K562 (cell line): ENCODE results near the gene ATG7. TPM values are rescaled to one million over a fixed set of nuclear protein-coding genes. Genes with fewer than 3 reads are reported as not detected.

ENCODE experiments used
- CC2D1A ChIP-seq: fragments of 450-650 bp; IDR thresholded peaks from 2 replicates; pipeline ENCODE4 v1.6.1; 2017; ENCODE audit warnings: mild to moderate bottlenecking
- KLF1 ChIP-seq: fragments of 450-650 bp; IDR thresholded peaks from 2 replicates; pipeline ENCODE4 v1.6.1; 2016; ENCODE audit warnings: missing genetic modification characterization, missing compliant biosample characterization
- PTTG1 ChIP-seq: fragments of 450-650 bp; IDR thresholded peaks from 2 replicates; pipeline ENCODE4 v1.6.1; 2016; ENCODE audit warnings: low read depth, mild to moderate bottlenecking, missing genetic modification characterization, missing compliant biosample characterization
- RAD21 ChIP-seq, 2 experiments: fragments of 250-450 bp in 1 of 2; fragments of 450-650 bp in 1 of 2; sonication (Bioruptor Pico) in 1 of 2; formaldehyde crosslinking in 1 of 2; IDR thresholded peaks in 1 of 2; conservative IDR thresholded peaks in 1 of 2; 2 replicates each; pipeline versions ENCODE4 v1.4.0 to v1.8.0; 2020 to 2022; ENCODE audit warnings: mild to moderate bottlenecking in 2 of 2, moderate library complexity in 1 of 2
- SIRT6 ChIP-seq: IDR thresholded peaks from one replicate; pipeline ENCODE4 v1.6.1; 2012; ENCODE audit warnings: low read depth, mild to moderate bottlenecking, control low read depth, inconsistent platforms, low read length, moderate library complexity
- SMC3 ChIP-seq: conservative IDR thresholded peaks from 2 replicates; pipeline ENCODE4 v1.6.1; 2011; ENCODE audit warnings: low read depth, low read length, improper control_type of control experiment; ENCODE audit not compliant: insufficient read depth
- TCF7L2 ChIP-seq: fragments of 150-350 bp; IDR thresholded peaks from 2 replicates; pipeline ENCODE4 v1.6.1; 2016; ENCODE audit warnings: low read depth, mild to moderate bottlenecking, low read length, moderate library complexity
- TEAD4 ChIP-seq, 2 experiments: sonication (generic) in 1 of 2; formaldehyde crosslinking in 1 of 2; IDR thresholded peaks; 2 replicates each; pipeline versions ENCODE4 v1.6.1 to v1.8.0; 2012 to 2022; ENCODE audit warnings: borderline replicate concordance in 1 of 2, inconsistent platforms in 1 of 2, low read length in 1 of 2, mild to moderate bottlenecking in 1 of 2, missing genetic modification reagents in 1 of 2
- ZNF316 ChIP-seq: fragments of 450-650 bp; IDR thresholded peaks from 2 replicates; pipeline ENCODE4 v1.6.1; 2016
- ZNF431 ChIP-seq: sonication (generic); formaldehyde crosslinking; IDR thresholded peaks from 2 replicates; pipeline ENCODE4 v1.8.0; 2022; ENCODE audit warnings: mild to moderate bottlenecking, missing genetic modification reagents
- polyA plus RNA-seq, 8 experiments: library from polyadenylated mRNA; depleted of rRNA in 4 of 8; stranded (reverse) in 5 of 8; unstranded in 3 of 8; fragments of >200 nt; fragmentation: Nextera tagmentation in 2 of 8; fragmentation: Illumina TruSeq in 1 of 8; extraction: Ambion mirVana in 2 of 8; extraction: Trizol in 1 of 8; gene quantifications; 2 replicates each; pipeline versions ENCODE4 v1.2.1 to v1.2.3, GENCODE V29; 2011 to 2014; ENCODE audit warnings: inconsistent platforms in 1 of 8, missing spikeins in 1 of 8
- total RNA-seq, 7 experiments: library from RNA; depleted of rRNA in 6 of 7; stranded (reverse); fragments of >200 nt in 6 of 7; fragmentation: Illumina TruSeq in 2 of 7; extraction: Trizol in 2 of 7; gene quantifications; 2 replicates each; pipeline versions ENCODE4 v1.2.1 to v1.2.3, GENCODE V29; 2011 to 2021; ENCODE audit warnings: low replicate concordance in 1 of 7
- TF ChIP-seq, protein P1 (sequence below): fragments of 450-650 bp; formaldehyde crosslinking; IDR thresholded peaks from 2 replicates; pipeline ENCODE4 v1.4.0; 2020; ENCODE audit warnings: mild to moderate bottlenecking, moderate library complexity
- TF ChIP-seq, protein P2 (sequence below): IDR thresholded peaks from 2 replicates; pipeline ENCODE4 v1.6.1; 2012; ENCODE audit warnings: low read depth, low read length, improper control_type of control experiment, borderline replicate concordance
- TF ChIP-seq, protein P3 (sequence below), 2 experiments: fragments of 250-450 bp in 1 of 2; fragments of 450-650 bp in 1 of 2; sonication (Bioruptor Pico) in 1 of 2; IDR thresholded peaks; 2 replicates each; pipeline versions ENCODE4 v1.6.1 to v1.8.0; 2016 to 2021; ENCODE audit warnings: mild to moderate bottlenecking in 2 of 2, moderate library complexity in 2 of 2, missing compliant biosample characterization in 1 of 2, missing genetic modification characterization in 1 of 2
- TF ChIP-seq, protein P4 (sequence below): fragments of 450-650 bp; IDR thresholded peaks from 2 replicates; pipeline ENCODE4 v1.6.1; 2018; ENCODE audit not compliant: partially characterized antibody
- TF ChIP-seq, protein P5 (sequence below), 2 experiments: fragments of 450-650 bp in 1 of 2; sonication (generic) in 1 of 2; formaldehyde crosslinking; conservative IDR thresholded peaks; 2 replicates each; pipeline versions ENCODE4 v1.4.0 to v1.8.1; 2020 to 2022; ENCODE audit warnings: mild to moderate bottlenecking in 1 of 2, missing genetic modification reagents in 1 of 2
- TF ChIP-seq, protein P6 (sequence below): fragments of 450-650 bp; formaldehyde crosslinking; IDR thresholded peaks from 2 replicates; pipeline ENCODE4 v1.4.0; 2020; ENCODE audit warnings: mild to moderate bottlenecking

ATG7 gene
- total and polyA plus RNA-seq, 9 of the 15 experiments (the other 6 are each of a cell fraction or from before 2014, with no cell fraction given), result 18.3 to 45.3 (median 33.6) TPM

DNA sequence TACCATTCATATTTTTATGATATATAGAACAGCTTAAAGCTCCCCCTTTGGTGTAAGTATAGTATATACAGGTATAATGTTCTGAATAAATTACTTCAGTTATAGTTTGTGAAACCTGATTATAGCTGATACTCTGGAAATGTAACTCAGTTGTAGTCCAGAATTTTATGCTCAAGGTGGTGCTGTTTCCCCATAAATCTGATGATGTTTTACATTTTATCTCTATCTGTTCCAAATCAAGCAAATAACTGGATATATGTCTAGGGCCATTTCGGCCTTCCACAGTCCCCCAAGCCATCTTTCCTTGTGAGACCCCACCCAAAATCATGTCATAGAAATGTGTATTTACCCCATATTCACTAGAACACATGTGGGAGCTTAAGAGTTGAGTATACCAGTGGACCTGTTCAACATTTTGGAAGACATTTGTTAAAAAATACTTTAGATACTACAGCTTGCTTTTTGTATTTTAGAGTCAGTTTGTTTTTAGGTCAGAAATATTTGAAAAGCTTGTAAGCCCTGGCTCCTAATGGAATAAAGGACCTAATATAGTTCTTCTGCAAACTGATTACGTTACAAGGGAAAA, 107.1 kb downstream of the ATG7 start (continued):
- TF ChIP-seq, protein P1, sequence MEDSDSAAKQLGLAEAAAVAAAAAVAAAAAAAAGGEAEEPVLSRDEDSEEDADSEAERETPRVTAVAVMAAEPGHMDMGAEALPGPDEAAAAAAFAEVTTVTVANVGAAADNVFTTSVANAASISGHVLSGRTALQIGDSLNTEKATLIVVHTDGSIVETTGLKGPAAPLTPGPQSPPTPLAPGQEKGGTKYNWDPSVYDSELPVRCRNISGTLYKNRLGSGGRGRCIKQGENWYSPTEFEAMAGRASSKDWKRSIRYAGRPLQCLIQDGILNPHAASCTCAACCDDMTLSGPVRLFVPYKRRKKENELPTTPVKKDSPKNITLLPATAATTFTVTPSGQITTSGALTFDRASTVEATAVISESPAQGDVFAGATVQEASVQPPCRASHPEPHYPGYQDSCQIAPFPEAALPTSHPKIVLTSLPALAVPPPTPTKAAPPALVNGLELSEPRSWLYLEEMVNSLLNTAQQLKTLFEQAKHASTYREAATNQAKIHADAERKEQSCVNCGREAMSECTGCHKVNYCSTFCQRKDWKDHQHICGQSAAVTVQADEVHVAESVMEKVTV (CRISPR knock-in tag), result peak; percentile 76
- TF ChIP-seq TEAD4 (IDR thresholded peaks at IDR 0.05; ENCODE audit: low read length) (peak; percentile 43; the same call in 1 of the 2 replicates), TEAD4 (CRISPR knock-in tag; IDR thresholded peaks at IDR 0.05; ENCODE audit: borderline replicate concordance) (no peak), ZNF431 (CRISPR knock-in tag) (no peak), CC2D1A (0 out of 2 replicates have a peak, but pooled peaks have one; percentile 25), SIRT6 (no peak), PTTG1 (tag) (no peak), TCF7L2 (no peak), KLF1 (tag) (no peak), RAD21 (CRISPR knock-in tag; conservative IDR thresholded peaks at IDR 0.05 in 1 of 2, IDR thresholded peaks at IDR 0.05 in 1 of 2) (peak; percentile 81 to 88), ZNF316 (peak; percentile 30; the same call in 1 of the 2 replicates), SMC3 (peak; percentile 56)
- TF ChIP-seq, protein P2, sequence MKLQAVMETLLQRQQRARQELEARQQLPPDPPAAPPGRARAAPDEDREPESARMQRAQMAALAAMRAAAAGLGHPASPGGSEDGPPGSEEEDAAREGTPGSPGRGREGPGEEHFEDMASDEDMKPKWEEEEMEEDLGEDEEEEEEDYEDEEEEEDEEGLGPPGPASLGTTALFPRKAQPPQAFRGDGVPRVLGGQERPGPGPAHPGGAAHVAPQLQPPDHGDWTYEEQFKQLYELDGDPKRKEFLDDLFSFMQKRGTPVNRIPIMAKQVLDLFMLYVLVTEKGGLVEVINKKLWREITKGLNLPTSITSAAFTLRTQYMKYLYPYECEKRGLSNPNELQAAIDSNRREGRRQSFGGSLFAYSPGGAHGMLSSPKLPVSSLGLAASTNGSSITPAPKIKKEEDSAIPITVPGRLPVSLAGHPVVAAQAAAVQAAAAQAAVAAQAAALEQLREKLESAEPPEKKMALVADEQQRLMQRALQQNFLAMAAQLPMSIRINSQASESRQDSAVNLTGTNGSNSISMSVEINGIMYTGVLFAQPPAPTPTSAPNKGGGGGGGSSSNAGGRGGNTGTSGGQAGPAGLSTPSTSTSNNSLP, result peak; percentile 72; the same call in 1 of the 2 replicates
- TF ChIP-seq, protein P3, sequence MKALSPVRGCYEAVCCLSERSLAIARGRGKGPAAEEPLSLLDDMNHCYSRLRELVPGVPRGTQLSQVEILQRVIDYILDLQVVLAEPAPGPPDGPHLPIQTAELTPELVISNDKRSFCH (CRISPR knock-in tag; IDR thresholded peaks at IDR 0.05), result no peak
- TF ChIP-seq, protein P3 (tag; IDR thresholded peaks at IDR 0.05), result no peak
- TF ChIP-seq, protein P4, sequence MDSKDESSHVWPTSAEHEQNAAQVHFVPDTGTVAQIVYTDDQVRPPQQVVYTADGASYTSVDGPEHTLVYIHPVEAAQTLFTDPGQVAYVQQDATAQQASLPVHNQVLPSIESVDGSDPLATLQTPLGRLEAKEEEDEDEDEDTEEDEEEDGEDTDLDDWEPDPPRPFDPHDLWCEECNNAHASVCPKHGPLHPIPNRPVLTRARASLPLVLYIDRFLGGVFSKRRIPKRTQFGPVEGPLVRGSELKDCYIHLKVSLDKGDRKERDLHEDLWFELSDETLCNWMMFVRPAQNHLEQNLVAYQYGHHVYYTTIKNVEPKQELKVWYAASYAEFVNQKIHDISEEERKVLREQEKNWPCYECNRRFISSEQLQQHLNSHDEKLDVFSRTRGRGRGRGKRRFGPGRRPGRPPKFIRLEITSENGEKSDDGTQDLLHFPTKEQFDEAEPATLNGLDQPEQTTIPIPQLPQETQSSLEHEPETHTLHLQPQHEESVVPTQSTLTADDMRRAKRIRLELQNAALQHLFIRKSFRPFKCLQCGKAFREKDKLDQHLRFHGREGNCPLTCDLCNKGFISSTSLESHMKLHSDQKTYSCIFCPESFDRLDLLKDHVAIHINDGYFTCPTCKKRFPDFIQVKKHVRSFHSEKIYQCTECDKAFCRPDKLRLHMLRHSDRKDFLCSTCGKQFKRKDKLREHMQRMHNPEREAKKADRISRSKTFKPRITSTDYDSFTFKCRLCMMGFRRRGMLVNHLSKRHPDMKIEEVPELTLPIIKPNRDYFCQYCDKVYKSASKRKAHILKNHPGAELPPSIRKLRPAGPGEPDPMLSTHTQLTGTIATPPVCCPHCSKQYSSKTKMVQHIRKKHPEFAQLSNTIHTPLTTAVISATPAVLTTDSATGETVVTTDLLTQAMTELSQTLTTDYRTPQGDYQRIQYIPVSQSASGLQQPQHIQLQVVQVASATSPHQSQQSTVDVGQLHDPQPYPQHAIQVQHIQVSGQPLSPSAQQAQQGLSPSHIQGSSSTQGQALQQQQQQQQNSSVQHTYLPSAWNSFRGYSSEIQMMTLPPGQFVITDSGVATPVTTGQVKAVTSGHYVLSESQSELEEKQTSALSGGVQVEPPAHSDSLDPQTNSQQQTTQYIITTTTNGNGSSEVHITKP, result no peak
- TF ChIP-seq, protein P5, sequence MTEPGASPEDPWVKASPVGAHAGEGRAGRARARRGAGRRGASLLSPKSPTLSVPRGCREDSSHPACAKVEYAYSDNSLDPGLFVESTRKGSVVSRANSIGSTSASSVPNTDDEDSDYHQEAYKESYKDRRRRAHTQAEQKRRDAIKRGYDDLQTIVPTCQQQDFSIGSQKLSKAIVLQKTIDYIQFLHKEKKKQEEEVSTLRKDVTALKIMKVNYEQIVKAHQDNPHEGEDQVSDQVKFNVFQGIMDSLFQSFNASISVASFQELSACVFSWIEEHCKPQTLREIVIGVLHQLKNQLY (CRISPR knock-in tag; conservative IDR thresholded peaks at IDR 0.05), result no peak
- TF ChIP-seq, protein P6, sequence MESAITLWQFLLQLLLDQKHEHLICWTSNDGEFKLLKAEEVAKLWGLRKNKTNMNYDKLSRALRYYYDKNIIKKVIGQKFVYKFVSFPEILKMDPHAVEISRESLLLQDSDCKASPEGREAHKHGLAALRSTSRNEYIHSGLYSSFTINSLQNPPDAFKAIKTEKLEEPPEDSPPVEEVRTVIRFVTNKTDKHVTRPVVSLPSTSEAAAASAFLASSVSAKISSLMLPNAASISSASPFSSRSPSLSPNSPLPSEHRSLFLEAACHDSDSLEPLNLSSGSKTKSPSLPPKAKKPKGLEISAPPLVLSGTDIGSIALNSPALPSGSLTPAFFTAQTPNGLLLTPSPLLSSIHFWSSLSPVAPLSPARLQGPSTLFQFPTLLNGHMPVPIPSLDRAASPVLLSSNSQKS (CRISPR knock-in tag), result no peak
